Measurements from ENCODE around the gene MOB2.
"Not testable (repeated sequence)": the region's sequence is repeated elsewhere in the genome, so short reads cannot be mapped to it uniquely, and the experiment has no call there.

- TF ChIP-seq, protein P1, sequence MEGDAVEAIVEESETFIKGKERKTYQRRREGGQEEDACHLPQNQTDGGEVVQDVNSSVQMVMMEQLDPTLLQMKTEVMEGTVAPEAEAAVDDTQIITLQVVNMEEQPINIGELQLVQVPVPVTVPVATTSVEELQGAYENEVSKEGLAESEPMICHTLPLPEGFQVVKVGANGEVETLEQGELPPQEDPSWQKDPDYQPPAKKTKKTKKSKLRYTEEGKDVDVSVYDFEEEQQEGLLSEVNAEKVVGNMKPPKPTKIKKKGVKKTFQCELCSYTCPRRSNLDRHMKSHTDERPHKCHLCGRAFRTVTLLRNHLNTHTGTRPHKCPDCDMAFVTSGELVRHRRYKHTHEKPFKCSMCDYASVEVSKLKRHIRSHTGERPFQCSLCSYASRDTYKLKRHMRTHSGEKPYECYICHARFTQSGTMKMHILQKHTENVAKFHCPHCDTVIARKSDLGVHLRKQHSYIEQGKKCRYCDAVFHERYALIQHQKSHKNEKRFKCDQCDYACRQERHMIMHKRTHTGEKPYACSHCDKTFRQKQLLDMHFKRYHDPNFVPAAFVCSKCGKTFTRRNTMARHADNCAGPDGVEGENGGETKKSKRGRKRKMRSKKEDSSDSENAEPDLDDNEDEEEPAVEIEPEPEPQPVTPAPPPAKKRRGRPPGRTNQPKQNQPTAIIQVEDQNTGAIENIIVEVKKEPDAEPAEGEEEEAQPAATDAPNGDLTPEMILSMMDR (IDR thresholded peaks at IDR 0.05), result not testable (repeated sequence)
- not testable (repeated sequence) for TF ChIP-seq POLR2A (IDR thresholded peaks at IDR 0.05)
Observed at GRCh38 chr11:1510351-1510750, 23.8 kb upstream of the MOB2 start.

Measured in body of pancreas (tissue), 4 donors.